Spleen (tissue), 7 donors: ENCODE results near the gene NR3C2.

ENCODE experiments used
- CTCF ChIP-seq, 11 experiments: fragments of 200-600 bp in 7 of 11; fragments of 450-650 bp in 4 of 11; sonication (generic) in 4 of 11; IDR thresholded peaks in 8 of 11; conservative IDR thresholded peaks in 3 of 11; 1 replicate in 7 of 11; 2 replicates in 4 of 11; pipeline versions ENCODE4 v1.4.0 to v1.8.0; 2016 to 2021; ENCODE audit warnings: antibody characterized with exemption in 11 of 11, inconsistent platforms in 4 of 11, mild to moderate bottlenecking in 1 of 11
- POLR2A ChIP-seq, 3 donors: fragments of 450-650 bp; IDR thresholded peaks; one replicate each; pipeline ENCODE4 v1.5.1; 2017; ENCODE audit warnings: antibody characterized with exemption in 3 of 3, mild to moderate bottlenecking in 1 of 3
- donor health status: DM: no; HTN: no; CAD: no; lungs with moderate emphysema.
- donor health status: DM: no; HTN: no; CAD: no.
- donor health status: DM: no; HTN: no; CAD: no.

GRCh38 chr4:148061795-148062194, 380.4 kb downstream of the NR3C2 start:
- TF ChIP-seq CTCF (IDR thresholded peaks at IDR 0.05 in 8 of 11, conservative IDR thresholded peaks at IDR 0.05 in 3 of 11) (no peak), POLR2A (IDR thresholded peaks at IDR 0.05) (no peak)
